Right ventricle myocardium inferior (tissue), 1 donor: Measurements from ENCODE around the gene GMPPB. TPM values are rescaled to one million over a fixed set of nuclear protein-coding genes. Genes with fewer than 3 reads are reported as not detected.

Experiments
- ATAC-seq: fragments of 200-7000 bp; cut with Tn5 transposase; one replicate; pipeline ENCODE4 v1.9.1; 2020; ENCODE audit warnings: mild to moderate bottlenecking, moderate library complexity
- DNase-seq: peaks from one replicate; pipeline ENCODE4 v3.0.0; 2021; ENCODE audit errors: missing footprints
- intact Hi-C: fragments of 100-400 bp; cut with DNase I; formaldehyde crosslinking; loops from one replicate; pipeline ENCODE4 v1.11.0; 2022
- total RNA-seq: library from RNA; stranded (reverse); fragmentation: NEBNext Ultra II Directional; extraction: Animal tissue kit (Norgen Biotek cat#: 25700); gene quantifications from one replicate; pipeline ENCODE4 v1.2.1, GENCODE V29; 2021
- donor health status: DM: no; HTN: yes; CAD: no; lungs with severe emphysema.

Gene GMPPB
- total RNA-seq, 1 donor from 2014 or later: 18.1 TPM

GRCh38 chr3:49683162-49683561, 40.6 kb downstream of the GMPPB start:
- ATAC-seq: no peak
- intact Hi-C loops: no loop called here
- DNase-seq: no peak

DNA sequence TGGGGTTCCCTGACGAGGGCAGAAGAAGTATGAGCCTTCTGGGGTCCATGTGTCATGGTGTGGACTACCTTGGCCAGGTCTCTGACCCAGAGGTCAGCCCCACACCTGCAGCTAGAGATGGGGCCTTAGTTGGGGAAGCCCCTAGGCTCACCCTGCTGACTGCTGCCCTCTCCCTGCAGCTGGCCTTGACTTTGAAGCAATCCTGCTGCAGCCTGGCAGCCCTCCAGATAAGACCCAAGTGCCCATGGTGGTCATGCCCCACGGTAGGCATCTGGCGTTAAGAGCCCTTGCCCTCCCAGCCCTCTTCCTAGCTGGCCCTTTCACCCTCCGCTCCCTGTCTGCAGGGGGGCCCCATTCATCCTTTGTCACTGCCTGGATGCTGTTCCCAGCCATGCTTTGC, 42.2 kb downstream of the GMPPB start:
- ATAC-seq (no peak), DNase-seq (no peak)
- intact Hi-C loops: no loop called here

DNA sequence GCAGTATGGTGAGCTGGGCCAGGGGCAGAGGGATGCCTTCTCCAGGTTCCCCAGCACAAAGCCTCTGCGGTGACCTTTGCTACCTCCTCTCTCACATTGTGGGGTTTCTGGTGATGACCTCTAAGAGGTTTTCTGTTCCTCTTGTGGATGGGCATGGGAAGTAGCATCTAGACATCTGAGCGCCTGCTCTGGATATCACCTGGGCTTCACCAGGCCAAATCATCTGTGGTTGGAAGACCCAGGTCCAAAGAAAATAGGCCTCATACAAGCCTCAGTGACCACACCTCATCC, 42.6 kb downstream of the GMPPB start:
- DNase-seq: no peak
- intact Hi-C loops: no loop called here
- ATAC-seq: no peak

DNA sequence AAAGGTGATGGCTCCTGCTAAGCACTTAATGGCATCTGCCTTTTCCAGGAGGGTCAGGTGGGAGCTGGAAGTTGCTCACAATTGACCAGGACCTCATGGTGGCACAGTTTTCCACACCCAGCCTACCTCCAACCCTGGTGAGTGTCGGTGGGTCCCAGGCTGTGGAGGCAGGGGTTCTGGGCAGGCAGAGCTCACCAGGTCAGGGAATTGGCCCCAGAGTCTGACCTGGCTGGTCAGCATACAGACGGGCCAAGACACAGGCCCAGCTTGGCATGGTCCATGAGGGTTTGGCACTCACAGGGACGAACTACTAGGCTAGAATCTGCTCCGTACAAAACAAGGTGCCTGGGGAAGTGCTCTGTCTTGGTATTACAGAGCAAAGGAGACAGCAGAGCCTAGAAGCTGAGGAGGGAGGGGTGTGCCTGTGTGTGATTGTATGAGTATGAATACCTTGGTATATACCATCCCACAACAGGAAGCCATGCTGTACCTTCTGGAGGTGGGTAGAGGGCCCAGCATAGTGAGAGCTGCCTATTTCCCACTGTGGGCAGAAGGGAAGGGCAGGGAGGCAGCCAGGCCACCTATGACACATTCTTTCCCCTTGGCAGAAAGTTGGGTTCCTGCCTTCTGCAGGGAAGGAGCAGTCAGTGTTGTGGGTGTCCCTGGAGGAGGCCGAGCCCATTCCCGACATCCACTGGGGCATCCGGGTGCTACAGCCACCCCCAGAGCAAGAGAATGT, 43.1 kb downstream of the GMPPB start:
- ATAC-seq (no peak), DNase-seq (no peak)
- intact Hi-C loops: no loop called here

DNA sequence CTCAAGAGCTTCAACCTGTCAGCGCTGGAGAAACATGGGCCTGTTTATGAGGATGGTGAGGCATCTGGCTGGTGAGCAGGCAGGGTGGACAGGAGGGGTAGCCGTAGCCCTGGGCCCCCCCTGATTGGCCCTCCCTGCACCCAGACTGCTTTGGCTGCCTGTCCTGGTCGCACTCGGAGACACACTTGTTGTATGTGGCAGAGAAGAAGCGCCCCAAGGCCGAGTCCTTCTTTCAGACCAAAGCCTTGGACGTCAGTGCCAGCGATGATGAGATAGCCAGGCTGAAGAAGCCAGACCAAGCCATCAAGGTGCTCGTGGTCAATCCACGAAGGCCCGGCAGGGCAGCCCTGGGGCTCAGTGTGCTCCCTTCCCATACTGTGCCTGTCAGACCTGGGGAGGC, 47.8 kb downstream of the GMPPB start:
- intact Hi-C loops: no loop called here
- no peak for ATAC-seq
- no peak for DNase-seq

GRCh38 chr3:49674497-49674983, 49.2 kb downstream of the GMPPB start:
- ATAC-seq: peak; percentile 33
- intact Hi-C loops: loop anchor here (5.0 kb wide), 1 partner anchor 207 kb away; no protein-coding TSS in a partner anchor
- no peak for DNase-seq

GRCh38 chr3:49673715-49674496, 49.8 kb downstream of the GMPPB start, which contains the start of gene APEH:
APEH (plus strand) TSS chr3:49674351; CDS start chr3:49674402, 51 bp downstream.
- DNase-seq (peak; percentile 99), ATAC-seq (peak; percentile 96)
- intact Hi-C loops: loop anchor here (5.0 kb wide), 1 partner anchor 207 kb away; no protein-coding TSS in a partner anchor

DNA sequence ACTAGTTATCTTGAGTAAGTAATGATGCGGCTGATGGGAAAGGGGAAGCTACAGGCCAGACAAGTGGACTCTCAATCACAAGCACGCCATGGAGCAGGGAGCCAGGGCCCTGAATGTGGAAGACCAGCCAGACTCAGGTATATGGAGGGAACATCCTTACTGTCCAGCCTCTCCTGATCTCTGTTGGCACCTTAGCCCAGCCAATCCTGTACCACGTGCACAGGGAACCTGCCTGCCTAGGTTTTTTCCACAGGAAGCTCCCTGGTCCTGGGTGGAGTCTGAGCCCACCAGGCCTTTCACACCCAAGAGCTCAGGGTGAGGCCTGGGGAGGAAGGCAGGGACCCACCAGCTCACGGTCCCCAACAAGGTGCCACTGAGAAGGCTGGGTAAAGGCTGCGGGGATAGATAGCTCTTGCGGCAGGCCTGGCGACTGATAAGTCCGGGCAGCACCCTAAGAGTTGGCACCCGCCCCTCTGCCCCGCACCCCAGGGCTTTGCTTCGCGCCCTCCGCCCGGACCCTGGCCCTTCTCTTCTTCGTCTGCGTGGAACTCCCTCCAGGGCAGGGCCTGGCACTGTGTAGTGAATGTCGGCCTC, 50.5 kb downstream of the GMPPB start:
- DNase-seq (no peak), ATAC-seq (no peak)
- intact Hi-C loops: loop anchor here (5.0 kb wide), 1 partner anchor 206 kb away; no protein-coding TSS in a partner anchor

- no peak for ATAC-seq
- intact Hi-C loops: loop anchor here (1.0 to 5.0 kb wide), 2 partner anchors 132 to 204 kb away; no protein-coding TSS in a partner anchor
- no peak for DNase-seq
These were observed 52.2 kb downstream of the GMPPB start for GRCh38 chr3:49671291-49672288.

DNA sequence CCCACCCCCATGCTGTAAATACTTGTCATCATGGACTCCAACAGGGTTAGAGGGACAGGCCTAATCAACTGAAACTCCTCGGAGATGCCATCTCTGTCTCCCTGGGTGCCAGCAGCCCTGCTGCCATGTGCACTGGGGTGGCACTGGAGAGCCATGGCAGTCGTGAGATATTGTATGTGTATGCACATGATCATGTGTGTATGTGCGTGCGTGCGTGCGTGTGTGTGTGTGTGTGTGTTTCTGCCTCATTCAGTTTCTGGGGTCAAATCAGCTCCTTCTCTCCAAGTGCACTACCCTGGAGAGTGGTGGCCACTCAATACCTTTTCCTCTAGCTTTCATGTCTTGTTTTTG, 52.8 kb downstream of the GMPPB start:
- intact Hi-C loops: loop anchor here (1.0 to 5.0 kb wide), 2 partner anchors 132 to 204 kb away; no protein-coding TSS in a partner anchor
- no peak for DNase-seq
- no peak for ATAC-seq

Other genes starting within 250 kb of the GMPPB start
- gene BSN, start 169.5 kb downstream of the GMPPB start, total RNA-seq: 0.27 TPM
- gene APEH, start 49.6 kb downstream of the GMPPB start, total RNA-seq: 99.5 TPM
- 4.6 TPM for gene MST1, start 34.5 kb downstream of the GMPPB start, total RNA-seq
- gene RNF123, start 34.4 kb downstream of the GMPPB start, total RNA-seq: 46.1 TPM
- not detected for gene AMIGO3, start 4.3 kb downstream of the GMPPB start, total RNA-seq
- 19.0 TPM for gene IP6K1, start 62.6 kb upstream of the GMPPB start, total RNA-seq
- not detected for gene CDHR4, start 75.9 kb upstream of the GMPPB start, total RNA-seq
- gene INKA1, start 79.3 kb upstream of the GMPPB start, total RNA-seq: 3.1 TPM
- gene UBA7, start 90.0 kb upstream of the GMPPB start, total RNA-seq: 23.1 TPM
- 2.5 TPM for gene TRAIP, start 132.6 kb upstream of the GMPPB start, total RNA-seq
- not detected for gene CAMKV, start 146.0 kb upstream of the GMPPB start, total RNA-seq
- 1.2 TPM for gene MST1R, start 179.9 kb upstream of the GMPPB start, total RNA-seq
- 7.7 TPM for gene MON1A, start 205.9 kb upstream of the GMPPB start, total RNA-seq
- 44.3 TPM for gene RBM6, start 216.2 kb upstream of the GMPPB start, total RNA-seq